BLaER1 (cell line): ENCODE data around the gene PCSK6.
"Not testable (repeated sequence)": the region's sequence is repeated elsewhere in the genome, so short reads cannot be mapped to it uniquely, and the experiment has no call there.

ENCODE experiments used
- H3K27ac ChIP-seq: shearing (Covaris generic); formaldehyde crosslinking; 2 replicates; pipeline ENCODE4 v1.8.1; 2022
- H3K27me3 ChIP-seq: shearing (Covaris generic); formaldehyde crosslinking; 2 replicates; pipeline ENCODE4 v1.8.1; 2022
- H3K36me3 ChIP-seq: shearing (Covaris generic); formaldehyde crosslinking; 2 replicates; pipeline ENCODE4 v1.8.1; 2022
- H3K4me1 ChIP-seq: shearing (Covaris generic); formaldehyde crosslinking; 2 replicates; pipeline ENCODE4 v1.8.1; 2022
- H3K4me2 ChIP-seq: shearing (Covaris generic); formaldehyde crosslinking; 2 replicates; pipeline ENCODE4 v1.8.1; 2022
- H3K4me3 ChIP-seq: shearing (Covaris generic); formaldehyde crosslinking; 2 replicates; pipeline ENCODE4 v1.8.1; 2022
- H3K9ac ChIP-seq: shearing (Covaris generic); formaldehyde crosslinking; 2 replicates; pipeline ENCODE4 v1.8.1; 2022
- H3K9me3 ChIP-seq: shearing (Covaris generic); formaldehyde crosslinking; 2 replicates; pipeline ENCODE4 v1.8.1; 2022
- H4K20me1 ChIP-seq: shearing (Covaris generic); formaldehyde crosslinking; 2 replicates; pipeline ENCODE4 v1.8.1; 2022
- Cebpa-rat ChIP-seq: shearing (Covaris generic); IDR thresholded peaks from 2 replicates; pipeline ENCODE4 v1.8.1; 2022

The PCSK6 gene

DNA sequence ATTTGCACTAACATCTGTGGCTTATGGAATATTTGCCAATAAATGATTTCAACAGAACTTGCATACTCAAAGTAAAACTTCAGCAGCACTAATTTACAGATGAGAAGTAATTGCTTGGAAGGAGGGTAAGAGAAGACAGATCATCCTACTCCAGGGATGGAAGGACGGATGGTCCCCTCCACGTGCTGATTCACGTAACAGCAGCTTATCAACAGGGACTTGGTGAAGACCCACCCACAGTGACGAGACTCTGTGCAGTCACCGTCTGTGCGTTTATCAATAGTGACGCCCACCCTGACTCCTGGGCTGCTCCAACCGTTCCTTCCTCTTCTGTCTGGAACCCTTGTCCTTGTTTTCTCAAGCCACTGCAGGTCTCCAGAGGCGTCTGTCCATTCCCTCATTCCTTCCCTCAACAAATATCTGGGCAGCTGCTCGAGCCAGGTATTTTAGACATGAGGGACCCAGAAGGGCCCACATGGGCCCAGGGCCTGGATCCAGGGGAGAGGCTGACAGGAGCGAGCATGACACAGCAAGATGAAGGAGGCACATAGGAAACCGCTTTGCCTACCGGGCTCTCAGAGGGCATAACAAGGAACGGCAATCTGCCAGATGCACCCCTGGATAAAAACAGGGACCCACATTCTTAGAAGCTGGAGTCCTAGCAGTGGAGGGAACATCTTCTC, 33.3 kb downstream of the PCSK6 start:
- H3K4me1 ChIP-seq = peaks cover 93% of the 10 kb centered on the region
- H3K27me3 ChIP-seq = no peaks in the 10 kb centered on the region
- TF ChIP-seq Cebpa-rat = no peak
- no peak overlapping the region for H3K27ac ChIP-seq
- H3K9me3 ChIP-seq = no peaks in the 10 kb centered on the region
- no peaks in the 10 kb centered on the region for H3K36me3 ChIP-seq
- no peak overlapping the region for H3K9ac ChIP-seq
- H3K4me2 ChIP-seq = peak overlapping the region; percentile 66
- H3K4me3 ChIP-seq = no peak overlapping the region
- no peaks in the 10 kb centered on the region for H4K20me1 ChIP-seq

DNA sequence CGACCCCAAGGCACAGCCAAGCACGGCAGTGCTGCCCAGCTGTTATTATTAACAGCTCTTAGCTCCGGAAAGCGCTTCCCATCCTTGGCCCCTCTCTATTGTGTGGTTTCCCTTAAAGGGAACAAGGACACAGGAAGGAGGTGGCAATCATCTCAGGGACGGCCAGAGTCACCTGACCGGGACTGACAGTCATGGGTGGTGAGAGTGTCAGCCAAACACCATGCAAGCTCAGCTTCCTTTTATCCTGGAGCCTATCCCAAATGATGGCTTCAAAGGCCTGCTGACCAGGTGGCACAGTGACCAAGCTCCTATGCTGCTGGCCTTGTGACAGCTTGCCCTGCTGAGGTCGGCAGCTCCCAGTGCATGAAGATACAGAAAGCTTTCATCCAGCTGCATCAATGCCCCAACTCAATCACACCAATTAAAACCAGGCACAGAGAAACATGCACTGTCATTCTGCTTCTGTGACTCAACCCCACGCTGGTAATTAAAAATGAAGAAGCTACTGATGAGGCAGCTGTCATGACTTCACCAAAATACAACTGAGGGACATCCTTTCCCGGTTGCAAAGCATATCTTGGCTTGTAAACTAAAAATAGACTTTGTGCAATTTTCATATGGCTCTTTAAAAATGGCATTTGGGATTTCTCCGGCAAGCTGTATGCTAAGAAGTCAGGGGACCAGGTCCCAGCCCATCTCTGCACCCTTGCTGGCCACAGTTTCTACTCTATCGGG, 34.0 kb downstream of the PCSK6 start:
- Histone ChIP-seq H3K36me3 (no peaks in the 10 kb centered on the region), H3K9ac (no peak overlapping the region), H3K27ac (no peak overlapping the region), H3K4me2 (peak overlapping the region; percentile 66), H4K20me1 (no peaks in the 10 kb centered on the region), H3K9me3 (no peaks in the 10 kb centered on the region), H3K4me3 (no peak overlapping the region), H3K27me3 (no peaks in the 10 kb centered on the region), H3K4me1 (peaks cover 93% of the 10 kb centered on the region)
- no peak for TF ChIP-seq Cebpa-rat

DNA sequence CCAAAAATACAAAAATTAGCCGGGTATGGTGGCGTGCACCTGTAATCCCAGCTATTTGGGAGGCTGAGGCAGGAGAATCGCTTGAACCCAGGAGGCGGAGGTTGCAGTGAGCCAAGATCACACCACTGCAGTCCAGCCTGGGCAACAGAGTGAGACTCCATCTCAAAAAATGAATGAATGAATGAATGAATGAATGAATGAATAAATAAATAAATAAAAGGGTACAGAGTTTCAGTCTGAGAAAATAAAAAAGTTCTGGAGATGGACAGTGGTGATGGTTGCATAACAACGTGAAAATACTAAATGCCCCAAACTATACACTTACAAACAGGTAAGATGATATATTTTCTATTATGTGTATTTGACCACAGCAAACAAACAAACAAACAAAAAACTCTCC, 34.7 kb downstream of the PCSK6 start:
- not testable (repeated sequence) for H4K20me1 ChIP-seq, H3K9me3 ChIP-seq, H3K27me3 ChIP-seq, H3K9ac ChIP-seq, H3K36me3 ChIP-seq, H3K4me3 ChIP-seq, H3K27ac ChIP-seq
- peaks cover 93% of the 10 kb centered on the region for H3K4me1 ChIP-seq
- peak overlapping the region; percentile 66 for H3K4me2 ChIP-seq

DNA sequence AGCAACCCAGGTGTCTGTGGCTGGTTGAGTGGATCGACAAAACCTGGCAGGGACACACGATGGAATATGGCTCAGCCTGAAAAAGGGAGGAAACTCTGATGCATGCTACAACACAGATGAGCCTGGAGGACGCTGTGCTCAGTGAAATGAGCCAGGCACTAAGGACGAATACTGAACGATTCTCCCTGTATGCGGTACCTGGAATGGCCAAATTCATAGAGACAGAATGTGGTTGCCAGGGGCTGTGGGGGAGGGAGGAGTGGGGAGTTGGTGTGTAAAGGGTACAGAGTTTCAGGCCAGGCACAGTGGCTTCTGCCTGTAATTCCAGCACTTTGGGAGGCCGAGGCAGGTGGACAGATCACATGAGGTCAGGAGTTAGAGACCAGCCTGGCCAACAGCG, 35.1 kb downstream of the PCSK6 start:
- Histone ChIP-seq H3K4me1 (peaks cover 93% of the 10 kb centered on the region), H3K4me3 (no peak overlapping the region), H3K27me3 (no peaks in the 10 kb centered on the region), H3K27ac (no peak overlapping the region), H3K4me2 (0 out of 2 replicates have a peak overlapping the region, but pooled peaks have one; percentile 66), H3K9me3 (no peaks in the 10 kb centered on the region), H4K20me1 (no peaks in the 10 kb centered on the region), H3K36me3 (no peaks in the 10 kb centered on the region), H3K9ac (no peak overlapping the region)
- TF ChIP-seq Cebpa-rat = no peak

DNA sequence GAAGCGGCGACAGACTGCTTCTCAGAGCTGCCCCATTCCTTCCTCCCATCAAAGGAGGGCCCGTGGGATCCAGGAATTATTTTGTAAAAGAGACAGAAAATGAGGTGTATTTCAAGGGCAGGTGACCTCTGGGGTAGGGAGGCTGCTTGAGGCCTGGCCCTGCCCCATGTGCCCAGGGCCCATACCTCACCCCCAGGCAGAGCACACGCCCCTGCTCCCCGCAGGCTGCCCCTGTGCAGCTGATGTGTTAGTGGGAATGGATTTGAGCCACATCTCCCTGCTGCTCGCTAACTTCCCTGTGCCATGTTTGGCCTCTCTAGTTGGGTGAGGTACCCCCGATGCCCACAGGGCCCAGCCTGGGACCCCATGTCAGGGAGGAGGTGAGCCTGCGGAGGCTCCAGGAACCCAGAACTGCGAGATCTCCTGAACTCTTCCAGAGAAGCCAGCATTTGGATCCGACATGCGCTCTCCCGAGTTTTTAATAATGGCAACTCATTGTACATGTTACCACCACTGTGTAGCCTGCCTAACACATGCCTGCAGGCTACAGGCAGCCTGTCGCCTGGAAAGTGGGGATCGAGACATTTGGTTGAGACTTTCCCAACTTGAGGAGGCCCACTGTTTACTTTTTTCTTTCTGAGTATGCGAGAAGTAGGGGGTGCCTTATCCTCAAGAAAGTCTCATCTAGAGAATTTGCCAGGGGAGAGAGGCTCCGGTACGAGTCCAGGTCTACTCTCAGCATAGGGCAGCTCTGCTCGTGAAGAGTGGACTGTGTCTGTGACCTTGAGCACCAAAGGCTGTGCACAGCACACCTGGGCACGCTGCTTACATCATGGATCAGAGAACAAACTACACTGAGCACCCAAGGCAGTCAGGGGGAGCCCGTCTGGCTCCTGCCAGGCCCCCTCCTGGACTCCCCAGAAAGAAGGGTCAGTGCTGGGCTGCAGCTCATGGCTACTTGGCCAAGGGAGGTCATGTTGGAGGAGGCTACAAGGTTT, 36.1 kb downstream of the PCSK6 start:
- peaks cover 86% of the 10 kb centered on the region for H3K4me1 ChIP-seq
- no peaks in the 10 kb centered on the region for H3K27me3 ChIP-seq

DNA sequence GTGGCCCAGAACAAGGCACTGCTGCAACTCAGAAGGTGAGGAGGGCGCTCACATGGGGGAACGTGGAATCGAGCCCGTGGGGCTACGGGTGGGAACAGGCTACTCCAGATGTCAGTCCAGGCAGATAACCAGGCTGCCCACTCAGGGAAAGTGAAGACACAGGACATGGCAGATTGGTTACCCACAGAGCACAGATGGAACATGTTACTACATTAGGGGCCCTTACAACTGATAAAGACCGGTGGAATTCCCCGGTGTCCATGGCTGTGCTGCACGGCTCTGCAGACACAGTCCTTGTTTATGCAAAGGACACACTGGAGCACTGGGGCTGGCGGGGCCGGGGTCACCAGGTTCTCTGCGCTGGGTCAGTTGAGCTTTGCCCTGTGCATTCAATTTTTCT, 36.9 kb downstream of the PCSK6 start:
- no peak overlapping the region for H3K9ac ChIP-seq
- H3K27me3 ChIP-seq = no peaks in the 10 kb centered on the region
- H3K27ac ChIP-seq = no peak overlapping the region
- no peaks in the 10 kb centered on the region for H3K9me3 ChIP-seq
- peak overlapping the region; percentile 75 for H3K4me2 ChIP-seq
- H4K20me1 ChIP-seq = no peaks in the 10 kb centered on the region
- H3K4me1 ChIP-seq = peaks cover 82% of the 10 kb centered on the region
- no peak overlapping the region for H3K4me3 ChIP-seq
- H3K36me3 ChIP-seq = no peaks in the 10 kb centered on the region
- TF ChIP-seq Cebpa-rat = no peak

More for the DNA sequence above, 36.1 kb downstream of the PCSK6 start:
- no peak overlapping the region; the same call in 1 of the 2 replicates for H3K27ac ChIP-seq
- H3K9me3 ChIP-seq = no peaks in the 10 kb centered on the region
- H3K4me3 ChIP-seq = no peak overlapping the region
- H3K36me3 ChIP-seq = no peaks in the 10 kb centered on the region
- no peaks in the 10 kb centered on the region for H4K20me1 ChIP-seq
- no peak overlapping the region for H3K9ac ChIP-seq
- peak overlapping the region; percentile 12; the same call in 1 of the 2 replicates for H3K4me2 ChIP-seq
- no peak for TF ChIP-seq Cebpa-rat

DNA sequence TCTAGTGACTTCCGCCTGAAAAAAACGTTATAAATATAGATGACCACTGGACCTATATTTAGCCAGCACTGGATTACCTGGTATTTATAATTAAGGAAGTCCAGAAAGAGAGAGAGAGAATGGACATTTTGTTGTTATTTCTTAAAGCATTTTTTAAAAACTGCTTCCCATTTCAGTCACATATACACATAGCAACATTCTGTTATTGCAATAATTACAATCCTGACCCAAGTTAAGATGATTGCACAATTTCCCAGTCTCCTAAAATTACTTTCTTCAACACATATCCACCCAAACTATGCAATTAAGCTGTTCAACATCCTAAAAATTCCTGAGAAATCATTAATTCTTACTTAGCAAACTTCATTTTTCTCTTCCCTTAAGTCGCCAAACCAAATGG, 37.7 kb downstream of the PCSK6 start:
- no peaks in the 10 kb centered on the region for H4K20me1 ChIP-seq
- H3K4me1 ChIP-seq = peaks cover 82% of the 10 kb centered on the region
- no peak overlapping the region for H3K9ac ChIP-seq
- no peaks in the 10 kb centered on the region for H3K9me3 ChIP-seq
- no peaks in the 10 kb centered on the region for H3K27me3 ChIP-seq
- peak overlapping the region; percentile 75 for H3K4me2 ChIP-seq
- H3K27ac ChIP-seq = no peak overlapping the region
- no peaks in the 10 kb centered on the region for H3K36me3 ChIP-seq
- no peak; the same call in 1 of the 2 replicates for TF ChIP-seq Cebpa-rat
- H3K4me3 ChIP-seq = no peak overlapping the region

DNA sequence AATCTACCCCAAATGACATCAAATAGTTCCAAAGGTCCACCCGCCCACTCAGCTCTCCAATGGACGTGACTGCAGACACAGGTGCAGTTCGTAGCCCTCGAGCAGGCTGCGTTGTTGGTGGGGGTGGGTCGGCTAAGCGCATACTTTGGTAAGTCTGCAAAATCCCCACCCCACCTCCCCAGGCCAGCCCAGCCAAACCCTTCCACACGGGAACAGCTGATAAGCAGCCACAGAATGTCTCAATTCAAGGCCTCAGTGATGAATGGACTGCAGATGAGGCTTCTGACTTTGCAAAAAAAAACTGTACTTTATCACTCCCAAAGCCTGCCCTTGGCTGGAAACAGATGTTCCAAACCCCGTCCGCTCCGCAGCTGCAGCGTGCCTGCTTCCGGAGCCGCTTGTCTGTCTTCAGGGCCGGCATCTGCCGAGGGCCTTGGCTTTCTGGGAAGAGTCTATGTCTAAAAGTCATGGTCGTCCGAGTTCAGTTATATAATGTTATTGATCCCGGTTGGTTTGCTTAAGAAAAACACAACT, 38.2 kb downstream of the PCSK6 start:
- Histone ChIP-seq H3K4me3 (no peak overlapping the region), H3K9ac (0 out of 2 replicates have a peak overlapping the region, but pooled peaks have one; percentile 4), H3K27me3 (no peaks in the 10 kb centered on the region), H4K20me1 (no peaks in the 10 kb centered on the region), H3K27ac (peak overlapping the region; percentile 63), H3K4me2 (peak overlapping the region; percentile 75), H3K36me3 (no peaks in the 10 kb centered on the region), H3K9me3 (no peaks in the 10 kb centered on the region), H3K4me1 (peaks cover 82% of the 10 kb centered on the region)
- TF ChIP-seq Cebpa-rat = no peak
